ENCODE results near the gene NRCAM.
A peak's percentile ranks its signal among the peaks of the same experiment; 100 is the strongest.

The NRCAM gene

DNA sequence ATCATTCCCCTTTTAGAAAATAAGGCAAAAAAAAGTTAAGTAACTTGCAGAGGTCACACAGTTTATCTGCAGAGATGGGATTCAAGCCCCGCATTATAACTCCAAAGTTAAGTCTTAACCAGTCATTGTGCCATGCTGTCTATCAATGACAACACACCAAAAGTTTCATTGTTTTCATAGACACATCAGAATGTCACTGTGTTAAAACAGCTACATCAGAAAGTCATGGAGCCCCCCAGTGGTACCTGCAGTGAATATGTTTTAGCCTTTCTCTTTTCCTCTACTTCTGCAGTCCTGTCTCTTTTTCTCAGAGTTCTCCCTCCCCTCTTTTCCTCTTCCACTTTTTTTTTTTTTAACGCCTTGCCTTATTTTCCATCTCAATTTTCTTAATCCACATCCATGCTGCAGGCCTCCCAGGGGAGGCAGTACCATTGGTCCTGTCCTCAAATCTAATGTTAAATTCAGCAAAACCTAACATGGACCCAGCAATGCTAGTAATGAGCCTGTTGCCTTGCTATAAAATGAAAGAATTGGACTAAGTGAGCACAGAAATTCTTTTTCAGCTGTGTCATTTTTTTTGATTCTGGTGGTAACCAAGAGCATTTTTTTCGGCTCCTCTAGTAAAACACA lies 3.8 kb upstream of the NRCAM start:
- DNase-seq (ENCODE audit: low spot score): no peak

GRCh38 chr7:108457871-108458270 lies 1.6 kb upstream of the NRCAM start:
- no peak for DNase-seq (ENCODE audit: low spot score)

DNA sequence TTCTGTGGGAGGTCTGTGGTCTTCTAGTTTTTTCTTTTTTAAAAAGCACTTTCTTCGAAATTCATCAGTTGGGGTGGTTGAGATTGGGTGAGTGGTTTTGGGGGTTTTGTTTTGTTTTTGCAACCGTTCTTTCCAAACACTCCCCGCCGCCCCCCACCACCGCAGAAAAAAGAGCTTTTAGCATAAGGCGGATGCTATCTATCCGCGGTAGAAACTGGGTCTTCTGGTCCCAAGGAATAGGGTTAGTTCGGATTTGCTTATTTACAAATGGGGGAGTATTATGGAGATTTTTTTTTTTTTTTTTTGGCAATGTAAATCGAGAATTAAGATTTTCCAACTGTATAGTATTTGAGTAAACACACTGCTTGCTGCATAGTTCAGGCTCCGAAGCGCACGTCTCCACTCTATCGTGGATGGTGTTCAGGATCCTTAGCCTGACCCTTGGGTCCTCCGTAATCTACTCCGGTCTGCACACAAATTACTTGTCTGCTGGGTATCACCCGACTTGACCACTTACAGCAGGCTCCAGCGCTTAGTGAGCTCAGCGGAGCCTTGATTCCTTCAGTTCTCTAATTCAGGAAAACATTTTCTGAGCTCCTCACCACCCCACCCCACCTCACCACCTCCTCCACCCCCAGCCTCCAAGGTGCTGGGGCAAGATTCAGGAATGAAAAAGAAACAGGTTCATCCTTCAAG lies 757 bp upstream of the NRCAM start:
- no peak for DNase-seq (ENCODE audit: low spot score)

DNA sequence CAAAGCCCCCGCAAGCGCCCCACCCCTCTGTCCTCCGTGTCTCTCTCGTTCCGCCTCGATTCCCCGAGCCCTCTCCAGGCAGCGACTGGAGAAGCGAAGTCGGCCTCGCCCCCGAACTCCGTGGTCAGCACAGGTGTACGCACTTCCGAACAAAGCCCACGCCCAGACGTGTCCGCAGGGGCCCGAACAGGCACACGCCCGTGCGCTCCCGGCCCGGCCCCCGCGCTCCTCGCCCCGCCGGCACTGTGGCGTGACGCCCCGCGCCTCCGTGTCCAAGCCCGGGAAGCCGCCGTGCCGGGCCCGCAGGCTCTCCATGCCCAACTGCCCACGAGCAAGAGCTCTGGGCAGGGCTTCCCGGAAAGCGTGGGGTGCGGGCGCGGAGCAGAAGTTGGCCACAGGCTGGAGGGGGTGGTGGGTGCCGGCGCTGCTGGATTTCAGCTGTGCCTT lies 662 bp downstream of the NRCAM start:
- DNase-seq (ENCODE audit: low spot score): no peak

DNA sequence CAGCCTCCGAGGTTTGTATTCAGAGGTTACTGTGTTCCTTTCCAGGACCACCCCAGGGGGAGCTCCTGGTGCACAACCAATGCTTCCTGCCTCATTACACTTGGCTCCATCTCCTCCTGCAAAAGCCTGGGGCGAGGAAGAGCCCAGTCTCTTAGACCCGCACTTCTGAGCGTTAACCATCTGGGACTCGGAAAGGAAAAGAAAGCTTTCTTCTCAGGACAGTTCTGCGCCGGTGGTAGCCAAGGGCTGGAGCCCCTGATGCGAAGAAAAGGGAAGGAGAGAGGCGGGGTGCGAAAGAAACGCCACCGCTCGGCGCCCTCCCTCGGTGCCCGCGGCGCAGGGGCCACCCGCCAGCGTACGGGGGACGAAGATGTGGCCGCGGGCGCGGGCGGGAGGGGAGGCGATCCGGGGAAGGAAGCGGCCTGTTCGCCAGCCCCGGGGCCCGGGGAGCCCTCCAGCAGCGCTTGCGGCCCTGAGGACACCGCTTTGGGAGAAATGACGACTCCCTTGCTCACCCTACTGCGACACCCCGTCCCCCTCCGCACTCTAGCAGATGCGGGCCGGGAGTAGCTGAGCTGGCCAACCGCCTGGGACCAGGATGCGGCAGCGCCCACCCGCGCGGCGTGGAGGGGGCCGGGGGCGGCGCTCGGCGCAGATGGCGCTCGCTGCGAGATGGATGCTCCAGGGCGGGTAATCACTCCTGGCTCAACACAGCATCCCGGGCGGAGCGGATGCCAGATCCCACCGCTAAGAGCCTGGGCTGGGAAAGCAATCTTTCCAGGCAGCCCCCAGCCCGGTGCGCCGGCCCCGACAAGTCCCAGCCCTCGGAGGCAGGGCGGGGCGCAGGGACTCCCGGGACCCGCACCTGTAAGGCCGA lies 1.3 kb downstream of the NRCAM start:
- DNase-seq (ENCODE audit: low spot score): no peak

DNA sequence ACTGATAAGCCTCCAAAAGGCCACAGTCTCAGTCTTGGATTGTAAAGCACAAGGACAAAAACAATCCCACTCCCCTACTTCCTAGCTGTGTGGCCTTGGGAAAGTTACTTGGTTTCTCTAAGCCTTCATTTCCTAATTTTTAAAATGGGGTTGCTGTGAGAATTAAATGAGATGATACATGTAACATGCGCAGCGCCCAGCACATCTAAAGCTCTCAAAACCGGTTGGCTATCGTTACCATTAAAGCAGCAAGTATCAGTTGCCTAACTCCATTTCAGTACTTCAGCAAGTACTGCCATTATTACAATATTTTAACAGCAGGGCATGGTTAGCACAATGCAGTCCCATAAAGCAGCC lies 1.9 kb downstream of the NRCAM start:
- no peak for DNase-seq (ENCODE audit: low spot score)

DNA sequence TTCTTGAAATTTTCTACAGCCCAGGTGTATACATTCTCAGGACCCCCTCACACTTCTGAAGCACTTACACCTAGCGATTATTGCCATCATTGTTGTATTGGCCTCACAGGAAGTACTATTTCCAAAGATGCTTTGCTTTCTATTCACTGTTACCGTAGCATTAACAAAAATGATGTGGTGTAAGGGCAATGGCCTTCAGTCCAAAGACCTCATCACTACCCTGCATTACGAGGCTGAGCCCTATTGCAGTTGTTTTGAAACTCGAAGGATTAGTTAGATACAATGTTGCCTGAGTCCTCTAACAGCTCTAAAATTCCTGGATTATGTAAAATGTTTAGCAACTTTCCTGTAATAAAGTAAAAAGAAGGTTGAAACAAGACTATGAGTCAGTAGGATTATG lies 2.9 kb downstream of the NRCAM start:
- DNase-seq (ENCODE audit: low spot score): no peak

GRCh38 chr7:108452707-108453106 lies 3.5 kb downstream of the NRCAM start:
- peak; percentile 28 for DNase-seq (ENCODE audit: low spot score)

DNA sequence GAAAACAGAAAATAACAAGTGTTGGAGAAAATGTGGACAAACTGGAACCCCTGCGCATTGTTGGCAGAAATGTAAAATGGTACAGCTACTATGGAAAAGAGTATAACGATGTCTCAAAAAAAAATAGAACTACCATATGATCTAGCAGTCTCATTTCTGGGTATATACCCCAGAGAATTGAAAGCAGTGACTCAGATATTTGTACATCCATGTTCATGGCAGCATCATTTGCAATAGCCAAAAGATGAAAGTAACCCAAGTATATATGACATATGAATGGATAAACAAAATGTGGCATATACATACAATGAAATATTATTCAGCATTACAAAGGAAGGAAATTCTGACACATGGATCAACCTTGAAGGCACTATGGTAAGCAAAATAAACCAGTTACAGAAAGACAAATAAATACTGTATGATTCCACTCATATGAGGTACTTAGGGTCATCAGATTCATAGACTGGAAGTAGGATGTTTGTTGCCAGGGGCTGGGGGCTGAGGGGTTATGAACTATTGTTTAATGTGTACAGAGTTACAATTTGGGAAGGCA lies 4.9 kb downstream of the NRCAM start:
- no peak for DNase-seq (ENCODE audit: low spot score)

GRCh38 chr7:108450160-108450559 lies 6.1 kb downstream of the NRCAM start:
- no peak for DNase-seq (ENCODE audit: low spot score)

- no peak for DNase-seq (ENCODE audit: low spot score)
These were observed 6.7 kb downstream of the NRCAM start for GRCh38 chr7:108449521-108449920.

DNA sequence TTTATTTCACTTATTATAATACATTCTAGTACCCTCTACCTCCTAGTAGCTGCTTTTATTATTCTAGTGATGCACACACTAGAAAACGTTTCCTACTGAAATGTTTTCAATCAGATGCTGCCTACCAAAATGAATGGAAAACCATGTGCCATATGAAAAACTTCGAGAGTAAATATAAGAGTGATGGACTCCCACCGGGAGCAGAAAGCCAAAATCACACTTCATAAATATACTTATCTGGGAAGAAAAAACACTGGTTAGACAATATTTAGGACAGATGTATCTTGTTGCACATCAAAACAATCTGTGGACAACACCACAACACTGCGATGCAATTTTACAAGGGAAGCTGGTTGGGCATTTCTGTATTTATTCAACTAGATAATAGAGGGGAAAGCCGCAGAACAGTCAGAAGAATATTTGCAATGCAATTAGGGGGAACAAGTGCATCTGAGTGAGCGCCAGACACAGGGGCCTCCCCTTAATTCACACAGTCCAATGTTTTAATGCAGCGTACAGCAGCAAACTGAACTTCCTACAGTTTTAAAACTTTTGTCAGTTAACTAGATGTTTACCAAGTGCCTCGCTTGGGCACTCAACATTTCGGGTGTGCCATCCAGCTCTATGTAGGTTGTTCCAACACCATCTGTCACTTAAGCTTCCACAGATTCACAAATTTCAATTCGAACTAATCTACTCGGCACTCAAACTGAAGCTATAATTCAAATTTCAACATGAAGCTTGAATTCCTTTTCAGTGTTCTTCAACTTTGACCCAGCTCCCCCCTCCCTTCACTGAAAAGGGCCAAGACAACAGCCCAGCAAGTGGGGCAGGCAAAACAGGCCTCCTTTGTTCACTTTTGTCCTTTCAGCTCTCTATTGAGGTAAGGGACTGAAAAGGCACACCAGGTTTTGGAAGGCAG lies 7.4 kb downstream of the NRCAM start:
- DNase-seq (ENCODE audit: low spot score): no peak

DNA sequence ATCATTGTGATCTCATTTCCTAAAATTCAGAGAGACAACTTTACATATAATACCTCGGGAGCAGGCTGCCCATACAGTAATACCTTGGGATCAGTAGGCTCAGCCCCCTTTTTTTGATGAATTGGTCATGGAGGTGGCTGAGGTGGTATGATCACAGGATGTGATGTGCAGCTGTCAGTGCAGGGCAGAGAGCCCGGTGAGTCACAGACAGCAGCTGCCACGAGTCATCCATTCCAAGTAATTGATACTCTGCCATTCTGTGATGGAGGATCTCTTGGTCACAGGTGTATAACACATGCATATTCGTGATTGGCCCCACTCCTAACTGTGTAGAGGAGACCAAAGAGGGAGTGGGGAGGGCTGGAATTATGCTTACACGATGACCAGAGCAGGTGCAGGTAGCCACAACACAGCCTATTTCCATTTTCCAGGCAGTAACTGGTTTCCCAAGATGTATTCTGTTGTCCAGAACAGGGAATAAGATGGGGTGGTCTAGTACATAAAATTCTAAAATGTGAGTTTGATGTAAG lies 14.1 kb downstream of the NRCAM start:
- no peak for DNase-seq (ENCODE audit: low spot score)

DNA sequence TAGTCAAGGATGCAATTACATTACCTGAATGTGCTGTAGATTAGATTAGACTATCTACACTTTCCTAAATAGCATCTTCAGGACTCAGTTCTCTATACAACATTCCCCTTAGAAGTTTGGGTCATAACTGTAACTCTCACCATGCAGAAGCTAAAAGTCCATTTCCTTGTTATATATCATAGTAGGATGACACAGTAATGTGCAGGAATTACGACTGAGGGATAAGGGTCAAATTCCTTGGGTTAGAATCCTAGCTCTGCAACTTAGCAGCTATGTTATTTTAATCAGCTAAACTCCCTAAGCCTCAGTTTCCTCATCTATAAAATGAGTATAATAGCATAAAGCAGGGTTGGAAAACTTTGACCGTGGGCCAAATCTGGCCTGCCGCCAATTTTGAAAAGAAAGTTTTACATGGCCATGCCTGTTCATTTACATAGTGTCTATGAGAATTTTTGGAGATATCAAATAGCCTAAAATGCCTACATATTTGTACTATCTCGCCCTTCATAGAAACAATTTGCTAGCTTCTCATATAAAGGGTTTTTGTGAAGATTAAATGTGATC lies 14.8 kb downstream of the NRCAM start:
- no peak for DNase-seq (ENCODE audit: low spot score)

GRCh38 chr7:108440613-108441012 lies 15.6 kb downstream of the NRCAM start:
- DNase-seq (ENCODE audit: low spot score): no peak

DNA sequence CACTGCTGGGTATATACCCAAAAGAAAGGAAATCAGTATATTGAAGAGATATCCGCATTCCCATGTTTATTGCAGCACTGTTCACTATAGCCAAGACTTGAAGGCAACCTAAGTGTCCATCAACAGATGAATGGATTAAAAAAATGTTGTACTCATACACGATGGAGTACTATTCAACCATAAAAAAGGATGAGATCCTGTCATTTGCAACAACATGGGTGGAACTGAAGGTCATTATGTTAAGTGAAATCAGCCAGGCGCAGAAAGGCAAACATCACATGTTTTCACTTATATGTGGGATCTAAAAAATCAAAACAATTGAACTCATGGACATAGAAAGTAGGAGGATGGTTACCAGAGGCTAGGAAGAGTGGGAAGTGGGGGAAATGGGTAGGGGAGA lies 19.3 kb downstream of the NRCAM start:
- no peak for DNase-seq (ENCODE audit: low spot score)

DNA sequence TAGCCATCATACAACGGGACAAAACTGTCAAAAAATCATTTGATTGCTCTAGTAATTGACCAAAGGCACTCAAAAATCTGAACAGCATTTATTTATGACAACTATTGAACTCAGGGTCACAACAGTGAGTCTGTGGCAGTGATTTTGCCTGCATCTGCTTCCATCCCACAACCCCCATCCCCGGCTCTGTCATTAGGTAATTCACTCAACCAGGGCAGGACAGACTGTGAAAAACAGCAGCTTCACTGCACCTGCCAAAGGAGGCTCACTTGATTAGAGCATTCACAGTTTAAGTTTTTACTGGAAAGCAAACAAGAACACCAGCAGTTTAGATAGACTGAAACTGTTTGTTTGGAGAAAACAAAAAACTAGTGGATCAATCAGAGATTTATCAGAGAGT lies 22.2 kb downstream of the NRCAM start:
- no peak for DNase-seq (ENCODE audit: low spot score)

GRCh38 chr7:108431099-108431498 lies 25.1 kb downstream of the NRCAM start:
- no peak for DNase-seq (ENCODE audit: low spot score)

GRCh38 chr7:108430664-108431063 lies 25.6 kb downstream of the NRCAM start:
- DNase-seq (ENCODE audit: low spot score): no peak

DNA sequence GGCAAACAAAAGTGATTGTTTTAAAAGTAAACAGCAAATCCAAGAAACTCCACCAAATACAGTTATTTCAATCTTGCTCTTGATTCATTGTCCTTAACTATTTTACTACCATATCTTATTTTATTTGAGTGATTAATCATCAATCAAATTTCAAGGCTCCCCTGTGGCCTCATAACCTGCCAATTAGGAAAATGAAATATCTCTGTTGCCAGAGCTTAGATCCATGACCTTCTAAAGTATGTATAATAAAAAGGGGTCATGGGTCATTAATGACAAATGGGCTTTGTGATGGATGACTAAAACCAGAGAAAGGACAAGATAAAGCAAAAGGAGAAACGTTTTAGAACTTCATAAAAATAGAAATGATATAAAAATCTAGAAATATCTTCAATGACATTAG lies 28.5 kb downstream of the NRCAM start:
- no peak for DNase-seq (ENCODE audit: low spot score)

- no peak for DNase-seq (ENCODE audit: low spot score)
These were observed 30.4 kb downstream of the NRCAM start for GRCh38 chr7:108425714-108426275.

All from LoVo (cell line).